HG02852 (cell line): Measurements from ENCODE around the gene CYP2E1.
"Not testable (repeated sequence)": the region's sequence is repeated elsewhere in the genome, so short reads cannot be mapped to it uniquely, and the experiment has no call there.

ENCODE experiments used
- ATAC-seq: cut with Tn5 transposase; IDR thresholded peaks from one replicate; pipeline ENCODE4 v1.9.1; 2021; ENCODE audit warnings: mild to moderate bottlenecking, moderate library complexity; ENCODE audit not compliant: unreplicated experiment

Gene CYP2E1

GRCh38 chr10:133528296-133528844, 1.2 kb downstream of the CYP2E1 start:
- no peak for ATAC-seq

GRCh38 chr10:133528845-133529575, 1.8 kb downstream of the CYP2E1 start:
- no peak for ATAC-seq

GRCh38 chr10:133529576-133529946, 2.4 kb downstream of the CYP2E1 start:
- ATAC-seq: no peak

GRCh38 chr10:133530506-133530905, 3.3 kb downstream of the CYP2E1 start:
- no peak for ATAC-seq

GRCh38 chr10:133532871-133533270, 5.7 kb downstream of the CYP2E1 start:
- no peak for ATAC-seq

GRCh38 chr10:133534417-133534816, 7.3 kb downstream of the CYP2E1 start:
- ATAC-seq: no peak

- ATAC-seq: no peak
Measured at GRCh38 chr10:133536198-133536597, 9.0 kb downstream of the CYP2E1 start.

GRCh38 chr10:133537546-133538545, 10.7 kb downstream of the CYP2E1 start:
- no peak for ATAC-seq

GRCh38 chr10:133541441-133541975, 14.3 kb downstream of the CYP2E1 start:
- ATAC-seq: not testable (repeated sequence)

GRCh38 chr10:133544506-133544905, 17.3 kb downstream of the CYP2E1 start:
- ATAC-seq: no peak

GRCh38 chr10:133554600-133554999, 27.4 kb downstream of the CYP2E1 start:
- no peak for ATAC-seq

GRCh38 chr10:133555521-133555920, 28.4 kb downstream of the CYP2E1 start:
- no peak for ATAC-seq

GRCh38 chr10:133557381-133557780, 30.2 kb downstream of the CYP2E1 start:
- no peak for ATAC-seq

- ATAC-seq: no peak
Measured at GRCh38 chr10:133559216-133559615, 32.1 kb downstream of the CYP2E1 start.

- ATAC-seq: no peak
Measured at GRCh38 chr10:133564816-133565215, 37.7 kb downstream of the CYP2E1 start.

GRCh38 chr10:133565441-133566294, 38.5 kb downstream of the CYP2E1 start, which contains the start of gene SYCE1:
Gene SYCE1, minus strand, starts transcription at chr10:133565583. Its CDS starts 54 bp downstream, at chr10:133565529.
- no peak for ATAC-seq

GRCh38 chr10:133567119-133567518, 40.0 kb downstream of the CYP2E1 start:
- ATAC-seq: no peak

GRCh38 chr10:133567609-133568286, 40.6 kb downstream of the CYP2E1 start:
- ATAC-seq: no peak

GRCh38 chr10:133568287-133568614, 41.1 kb downstream of the CYP2E1 start:
- no peak for ATAC-seq
